Loucy (cell line): ENCODE measurements around the gene PRSS57.

ENCODE experiments used
- H2AFZ ChIP-seq: fragments of 200-600 bp; sonication (generic); 2 replicates; pipeline ENCODE4 v1.6.0; 2016; ENCODE audit warnings: antibody characterized with exemption, mild to moderate bottlenecking, low read length, moderate library complexity
- H3F3A ChIP-seq: fragments of 200-600 bp; 2 replicates; pipeline ENCODE4 v1.6.0; 2016; ENCODE audit warnings: antibody characterized with exemption, low read depth, mild to moderate bottlenecking
- H3K27me3 ChIP-seq: fragments of 200-600 bp; sonication (generic); 2 replicates; pipeline ENCODE4 v1.6.1; 2014; ENCODE audit warnings: low read length, mild to moderate bottlenecking; ENCODE audit not compliant: insufficient read depth, poor library complexity, severe bottlenecking
- H3K36me3 ChIP-seq: fragments of 200-600 bp; sonication (generic); 2 replicates; pipeline ENCODE4 v1.6.1; 2016; ENCODE audit warnings: low read length; ENCODE audit not compliant: insufficient read depth
- H3K4me1 ChIP-seq: fragments of 200-600 bp; sonication (generic); 2 replicates; pipeline ENCODE4 v1.5.1; 2014; ENCODE audit warnings: low read length, mild to moderate bottlenecking; ENCODE audit not compliant: insufficient read depth, poor library complexity, severe bottlenecking
- H3K4me2 ChIP-seq: fragments of 200-600 bp; sonication (generic); 2 replicates; pipeline ENCODE4 v1.6.0; 2014; ENCODE audit warnings: antibody characterized with exemption, low read length, low read depth, mild to moderate bottlenecking; ENCODE audit not compliant: poor library complexity, severe bottlenecking
- H3K4me3 ChIP-seq: fragments of 200-600 bp; sonication (generic); 2 replicates; pipeline ENCODE4 v1.5.1; 2014; ENCODE audit warnings: low read length, mild to moderate bottlenecking, mixed read lengths; ENCODE audit not compliant: poor library complexity, severe bottlenecking
- H3K79me2 ChIP-seq: fragments of 200-600 bp; sonication (generic); 2 replicates; pipeline ENCODE4 v1.6.1; 2014; ENCODE audit warnings: low read length; ENCODE audit not compliant: insufficient read depth
- H3K9ac ChIP-seq: fragments of 200-600 bp; sonication (generic); 2 replicates; pipeline ENCODE4 v1.6.0; 2014; ENCODE audit warnings: mild to moderate bottlenecking, low read depth, low read length, moderate library complexity; ENCODE audit not compliant: poor library complexity, severe bottlenecking
- H3K9me2 ChIP-seq: fragments of 200-600 bp; sonication (generic); replicated peaks from 2 replicates; pipeline ENCODE4 v1.6.1; 2016; ENCODE audit warnings: low read depth, low read length, mixed read lengths
- H3K9me3 ChIP-seq: fragments of 200-600 bp; sonication (generic); 2 replicates; pipeline ENCODE4 v1.6.1; 2014; ENCODE audit warnings: mild to moderate bottlenecking, antibody characterized with exemption, low read length, low read depth; ENCODE audit not compliant: insufficient read depth
- H4K20me1 ChIP-seq: fragments of 200-600 bp; sonication (generic); 2 replicates; pipeline ENCODE4 v1.6.0; 2014; ENCODE audit warnings: antibody characterized with exemption, low read length, mild to moderate bottlenecking; ENCODE audit not compliant: insufficient read depth, poor library complexity, severe bottlenecking
- EZH2phosphoT487 ChIP-seq: fragments of 200-600 bp; IDR thresholded peaks from 2 replicates; pipeline ENCODE4 v1.6.1; 2018; ENCODE audit warnings: antibody characterized with exemption, mild to moderate bottlenecking, moderate library complexity, borderline replicate concordance
- TF ChIP-seq, protein P1 (sequence below): fragments of 200-600 bp; sonication (generic); conservative IDR thresholded peaks from 2 replicates; pipeline ENCODE4 v1.5.1; 2014; ENCODE audit warnings: mild to moderate bottlenecking, antibody characterized with exemption, low read length

The PRSS57 gene

DNA sequence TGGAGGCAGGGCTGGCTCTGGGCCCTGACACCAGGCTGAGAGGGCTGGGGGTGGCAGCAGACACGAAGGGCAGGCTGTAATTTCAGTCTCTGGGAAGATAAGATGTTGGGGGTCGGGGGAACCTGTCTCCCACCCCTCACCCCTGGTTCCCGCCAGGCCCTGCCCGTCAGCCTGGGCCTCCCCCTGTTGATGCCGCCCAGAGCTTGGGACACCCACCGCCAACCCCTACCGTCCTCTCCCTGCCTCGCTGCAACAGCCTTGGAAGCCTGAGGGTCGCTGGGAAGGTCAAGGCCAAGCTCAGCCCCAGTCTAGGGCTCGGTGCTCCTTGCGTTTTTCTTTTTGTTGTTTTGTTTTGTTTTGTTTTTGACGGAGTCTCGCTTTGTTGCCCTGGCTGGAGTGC, 28.0 kb upstream of the PRSS57 start:
- no peaks in the 10 kb centered on the region for H3K9me2 ChIP-seq
- H3F3A ChIP-seq: no peaks in the 10 kb centered on the region
- H4K20me1 ChIP-seq: no peaks in the 10 kb centered on the region
- H3K36me3 ChIP-seq: no peaks in the 10 kb centered on the region
- no peak overlapping the region for H3K4me2 ChIP-seq
- no peak overlapping the region for H3K9ac ChIP-seq
- no peak for TF ChIP-seq EZH2phosphoT487
- TF ChIP-seq, protein P1, sequence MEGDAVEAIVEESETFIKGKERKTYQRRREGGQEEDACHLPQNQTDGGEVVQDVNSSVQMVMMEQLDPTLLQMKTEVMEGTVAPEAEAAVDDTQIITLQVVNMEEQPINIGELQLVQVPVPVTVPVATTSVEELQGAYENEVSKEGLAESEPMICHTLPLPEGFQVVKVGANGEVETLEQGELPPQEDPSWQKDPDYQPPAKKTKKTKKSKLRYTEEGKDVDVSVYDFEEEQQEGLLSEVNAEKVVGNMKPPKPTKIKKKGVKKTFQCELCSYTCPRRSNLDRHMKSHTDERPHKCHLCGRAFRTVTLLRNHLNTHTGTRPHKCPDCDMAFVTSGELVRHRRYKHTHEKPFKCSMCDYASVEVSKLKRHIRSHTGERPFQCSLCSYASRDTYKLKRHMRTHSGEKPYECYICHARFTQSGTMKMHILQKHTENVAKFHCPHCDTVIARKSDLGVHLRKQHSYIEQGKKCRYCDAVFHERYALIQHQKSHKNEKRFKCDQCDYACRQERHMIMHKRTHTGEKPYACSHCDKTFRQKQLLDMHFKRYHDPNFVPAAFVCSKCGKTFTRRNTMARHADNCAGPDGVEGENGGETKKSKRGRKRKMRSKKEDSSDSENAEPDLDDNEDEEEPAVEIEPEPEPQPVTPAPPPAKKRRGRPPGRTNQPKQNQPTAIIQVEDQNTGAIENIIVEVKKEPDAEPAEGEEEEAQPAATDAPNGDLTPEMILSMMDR: no peak
- H3K27me3 ChIP-seq: no peaks in the 10 kb centered on the region
- no peak overlapping the region for H2AFZ ChIP-seq
- no peaks in the 10 kb centered on the region for H3K4me1 ChIP-seq
- no peak overlapping the region for H3K4me3 ChIP-seq
- no peaks in the 10 kb centered on the region for H3K79me2 ChIP-seq
- no peaks in the 10 kb centered on the region for H3K9me3 ChIP-seq

DNA sequence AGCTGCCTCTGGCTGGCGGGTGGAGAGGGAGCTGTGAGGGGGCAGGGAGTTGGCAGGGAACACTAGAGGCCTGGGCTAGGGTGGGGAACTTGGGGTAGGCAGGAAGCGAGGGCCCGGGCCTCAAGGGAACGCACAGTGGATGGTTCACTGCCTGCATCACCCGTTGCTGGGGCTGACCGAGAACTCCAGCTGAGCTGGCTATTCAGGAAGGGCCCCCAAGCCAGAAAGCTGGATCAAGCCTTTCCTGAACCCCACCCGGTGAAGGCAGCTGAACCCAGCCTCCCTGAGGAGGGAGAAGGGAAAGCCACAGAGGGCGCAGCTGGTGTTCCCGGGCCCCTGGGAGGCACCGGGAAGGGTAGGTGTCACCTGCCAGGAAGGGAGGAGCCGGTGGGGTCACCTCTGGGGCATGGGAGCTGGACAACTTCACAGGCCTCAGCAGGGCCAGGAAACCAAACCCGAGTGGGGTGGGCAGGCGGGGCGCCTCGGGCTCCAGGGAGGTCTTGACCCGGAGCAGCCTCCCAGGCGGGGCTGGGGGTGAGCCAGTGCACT, 27.4 kb upstream of the PRSS57 start:
- Histone ChIP-seq H3K79me2 (no peaks in the 10 kb centered on the region), H3K4me1 (no peaks in the 10 kb centered on the region), H3K4me2 (no peak overlapping the region), H3K36me3 (no peaks in the 10 kb centered on the region), H3K4me3 (no peak overlapping the region), H3K9me3 (no peaks in the 10 kb centered on the region), H3K27me3 (no peaks in the 10 kb centered on the region), H4K20me1 (no peaks in the 10 kb centered on the region), H3K9me2 (no peaks in the 10 kb centered on the region), H2AFZ (no peak overlapping the region), H3F3A (no peaks in the 10 kb centered on the region), H3K9ac (no peak overlapping the region)
- TF ChIP-seq EZH2phosphoT487: no peak
- TF ChIP-seq, protein P1: no peak

DNA sequence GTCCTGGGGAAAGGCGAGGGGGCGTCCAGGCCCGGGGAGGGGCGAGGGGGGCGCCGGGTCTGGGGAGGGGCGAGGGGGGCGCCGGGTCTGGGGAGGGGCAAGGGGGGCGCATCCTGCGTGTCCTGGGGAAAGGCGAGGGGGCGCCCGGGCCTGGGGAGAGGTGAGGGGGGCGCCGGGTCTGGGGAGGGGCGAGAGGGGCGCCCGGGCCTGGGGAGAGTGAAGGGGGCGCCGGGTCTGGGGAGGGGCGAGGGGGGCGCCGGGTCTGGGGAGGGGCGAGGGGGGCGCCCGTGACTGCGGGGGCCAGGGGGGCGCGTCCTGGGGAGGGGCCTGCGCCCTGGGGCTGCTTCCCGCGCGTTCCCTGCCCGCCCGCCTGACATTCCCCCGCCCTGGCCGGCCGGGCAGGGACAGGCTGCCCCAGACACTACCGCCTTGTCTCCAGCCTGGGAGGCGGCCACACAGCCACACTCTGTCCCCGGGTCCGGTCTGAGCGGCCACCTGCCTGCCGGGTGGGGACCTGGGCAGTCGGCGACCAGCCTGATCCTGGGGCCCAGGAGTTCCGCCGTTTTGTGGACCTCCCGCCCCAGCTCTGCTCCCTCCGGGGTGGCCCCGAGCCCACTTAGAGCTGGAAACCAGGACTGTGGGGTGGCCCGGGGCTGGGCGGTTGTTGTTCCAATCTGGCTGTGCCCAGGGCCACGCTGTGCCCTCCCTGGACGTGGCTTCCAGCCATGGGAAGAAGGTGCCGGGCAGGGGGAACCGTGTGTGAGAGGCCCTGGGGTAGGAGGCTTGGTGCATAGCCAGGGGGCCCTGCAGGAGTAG, 25.3 kb upstream of the PRSS57 start:
- Histone ChIP-seq H4K20me1 (no peaks in the 10 kb centered on the region), H3K4me1 (no peaks in the 10 kb centered on the region)

More for the DNA sequence above, 25.3 kb upstream of the PRSS57 start:
- Histone ChIP-seq H3K4me3 (no peak overlapping the region), H3K36me3 (no peaks in the 10 kb centered on the region), H3F3A (no peaks in the 10 kb centered on the region), H3K9ac (no peak overlapping the region), H3K4me2 (no peak overlapping the region), H3K9me2 (no peaks in the 10 kb centered on the region), H2AFZ (no peak overlapping the region), H3K27me3 (no peaks in the 10 kb centered on the region), H3K9me3 (no peaks in the 10 kb centered on the region), H3K79me2 (no peaks in the 10 kb centered on the region)
- TF ChIP-seq EZH2phosphoT487: no peak
- TF ChIP-seq, protein P1: no peak
